DMS53 (cell line): ENCODE results near the gene ETDB.
A peak's percentile ranks its signal among the peaks of the same experiment; 100 is the strongest.
"Not testable (repeated sequence)": the region's sequence is repeated elsewhere in the genome, so short reads cannot be mapped to it uniquely, and the experiment has no call there.

Source experiments
- DNase-seq: peaks from one replicate; lab custom pipeline; 2025; lab: John Stamatoyannopoulos, UW

Gene ETDB

DNA sequence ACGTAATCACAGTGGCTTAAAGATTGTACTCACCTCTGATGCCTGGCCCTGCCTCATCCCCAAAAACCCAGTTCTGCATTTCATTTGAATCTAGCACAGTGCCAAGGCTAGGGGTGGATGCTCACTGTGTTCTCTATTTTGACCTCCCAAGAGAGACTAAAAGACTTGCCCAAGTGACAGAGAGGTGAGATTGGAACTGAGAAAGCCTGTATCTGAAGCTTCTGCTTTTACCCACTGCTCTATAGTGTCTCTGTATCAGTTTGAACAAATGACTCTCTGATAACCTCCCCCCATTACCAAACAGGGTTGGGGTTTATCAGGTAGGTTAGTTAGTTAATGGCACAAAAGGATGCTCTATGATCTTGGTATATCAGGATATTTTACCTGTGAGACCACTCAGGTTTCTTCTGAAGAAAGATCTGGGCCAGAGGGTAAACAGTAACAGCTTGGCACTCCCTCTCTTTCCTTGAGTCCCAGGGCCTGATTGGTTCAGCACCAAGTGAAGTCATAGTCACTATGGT lies at the start of gene ETDB:
Gene ETDB (minus strand): TSS at position 471 of the 521 bp plus-strand sequence. CDS start 1,265 bp downstream, outside the sequence.
- not testable (repeated sequence) for DNase-seq

DNA sequence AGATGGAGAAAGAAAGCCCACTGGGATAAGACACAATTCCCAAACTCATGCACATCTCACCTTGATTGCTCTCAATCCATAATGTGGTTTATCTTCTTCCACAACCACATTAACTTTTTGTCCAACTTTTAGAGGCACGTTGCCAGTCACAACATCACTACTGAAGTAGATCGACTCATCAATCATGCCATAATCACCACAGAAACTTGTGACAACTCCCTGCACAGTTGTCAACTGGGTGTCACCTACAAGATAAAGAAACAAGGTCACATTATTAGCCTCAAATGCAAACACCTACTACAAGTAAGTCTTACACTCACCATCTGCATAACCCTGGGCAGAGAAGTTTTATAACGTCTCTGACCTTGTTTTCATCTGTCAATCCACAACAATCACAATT lies 49.2 kb upstream of the ETDB start:
- not testable (repeated sequence) for DNase-seq

DNA sequence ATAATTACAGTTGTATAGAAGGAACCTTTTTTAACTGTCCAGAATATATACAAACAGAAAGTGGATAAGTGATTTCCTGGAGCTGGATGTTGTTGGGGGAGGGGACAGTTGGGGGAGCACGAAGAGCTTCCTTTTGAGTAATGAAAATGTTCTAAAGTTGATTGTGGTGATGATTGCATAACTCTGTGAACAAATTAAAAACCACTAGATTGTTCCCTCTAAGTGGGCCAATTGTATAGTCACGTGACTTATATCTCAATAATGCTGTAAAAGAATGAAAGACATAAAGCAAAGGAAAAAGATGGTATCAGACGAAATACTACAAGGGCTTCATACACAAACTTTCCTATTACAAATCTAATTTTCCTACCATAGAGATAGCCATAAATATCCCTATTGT lies 48.2 kb upstream of the ETDB start:
- DNase-seq = no peak

DNA sequence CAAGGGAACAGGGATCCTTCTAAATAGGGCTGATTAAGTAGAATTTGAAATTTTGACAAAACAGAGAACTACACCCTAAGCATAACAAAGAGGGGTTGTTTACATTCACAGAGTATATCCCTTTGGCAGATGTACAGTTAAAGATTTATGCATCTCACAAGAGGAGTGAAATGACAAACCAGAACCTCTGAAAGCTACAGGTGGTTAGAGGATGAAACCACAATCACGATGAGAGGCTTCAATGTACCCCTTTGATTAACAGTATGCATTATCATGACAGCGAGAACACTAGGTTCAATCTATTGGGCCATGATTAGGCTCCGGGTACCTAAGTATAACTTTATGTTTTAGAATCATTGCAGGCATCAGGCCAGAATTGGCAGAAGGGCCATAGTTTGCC lies 34.4 kb upstream of the ETDB start:
- not testable (repeated sequence) for DNase-seq

DNA sequence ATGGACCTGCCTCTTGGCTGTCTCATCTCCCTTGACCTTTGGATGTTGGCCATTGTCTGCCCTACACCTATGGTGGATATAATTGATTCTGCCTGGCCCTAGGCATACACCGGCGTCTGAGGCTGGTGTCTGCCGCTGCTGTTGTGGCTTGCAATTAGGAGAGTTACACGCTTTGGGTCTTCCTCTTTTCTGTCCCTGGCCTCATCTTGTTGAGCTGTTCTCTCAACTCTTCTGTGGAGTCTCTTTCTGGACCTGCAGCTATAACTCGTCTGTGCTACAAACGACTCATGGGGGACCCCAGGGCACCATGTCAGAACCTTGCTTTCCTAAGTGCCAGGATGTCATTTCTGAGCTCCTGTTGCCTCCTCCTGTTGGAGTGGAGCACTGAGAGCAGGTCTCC lies 5.8 kb upstream of the ETDB start:
- not testable (repeated sequence) for DNase-seq

DNA sequence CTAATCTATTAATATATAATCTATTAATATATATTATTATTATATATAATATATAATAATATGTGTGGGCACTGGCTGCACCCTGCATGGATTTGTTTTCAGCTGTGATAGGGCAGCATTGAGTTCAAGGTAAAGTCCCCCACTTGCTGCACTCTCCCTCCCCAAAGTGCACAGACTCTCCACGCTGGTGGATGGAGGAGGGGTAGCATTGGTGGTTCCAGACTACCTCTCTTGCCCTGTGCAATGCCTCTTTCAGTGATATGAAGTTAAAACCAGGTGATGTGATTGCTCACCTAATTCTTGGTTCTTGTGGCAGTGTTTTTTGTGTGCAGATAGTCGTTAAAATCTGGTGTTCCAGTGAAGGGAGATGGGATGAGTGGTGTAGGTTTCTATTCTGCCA lies 4.3 kb downstream of the ETDB start:
- DNase-seq = not testable (repeated sequence)

DNA sequence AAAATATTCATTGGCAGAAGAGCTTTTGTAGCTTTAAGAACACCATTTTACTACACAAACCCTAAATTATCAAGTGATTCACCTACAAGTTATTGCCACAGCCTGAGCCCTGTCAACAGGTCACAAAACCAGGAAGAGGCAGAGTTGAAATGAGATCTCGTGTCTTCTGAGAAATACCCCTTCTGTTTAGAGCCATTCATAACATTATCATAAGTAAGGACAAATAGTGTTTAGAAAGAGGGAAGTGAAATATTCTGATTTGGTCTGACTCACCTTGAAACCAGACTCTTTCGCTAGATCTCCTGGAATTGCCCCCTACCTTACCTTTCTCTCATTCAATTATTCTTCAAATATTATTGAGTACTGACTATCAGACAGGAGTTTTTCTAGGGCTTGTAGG lies 5.9 kb downstream of the ETDB start:
- no peak for DNase-seq

DNA sequence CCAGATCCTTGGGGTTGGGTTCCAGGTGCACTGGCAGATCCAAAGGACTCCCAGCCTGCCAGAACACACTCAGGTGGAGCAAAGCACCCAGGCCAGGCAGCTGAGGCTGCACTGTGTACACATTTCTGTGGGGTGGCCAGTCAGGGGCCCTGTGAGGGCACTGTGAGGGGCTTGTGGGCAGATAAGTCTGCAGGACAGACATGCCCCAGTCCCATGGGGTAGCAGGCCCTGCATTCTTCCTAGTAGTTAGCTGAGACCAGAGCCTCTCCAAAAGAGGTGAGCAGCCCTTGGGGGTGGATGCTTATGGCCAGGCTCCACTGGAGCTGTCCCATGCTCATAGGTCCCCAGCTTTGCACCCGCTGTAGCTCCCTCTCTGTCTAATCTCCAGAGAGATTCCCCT lies 7.6 kb downstream of the ETDB start:
- DNase-seq = no peak

DNA sequence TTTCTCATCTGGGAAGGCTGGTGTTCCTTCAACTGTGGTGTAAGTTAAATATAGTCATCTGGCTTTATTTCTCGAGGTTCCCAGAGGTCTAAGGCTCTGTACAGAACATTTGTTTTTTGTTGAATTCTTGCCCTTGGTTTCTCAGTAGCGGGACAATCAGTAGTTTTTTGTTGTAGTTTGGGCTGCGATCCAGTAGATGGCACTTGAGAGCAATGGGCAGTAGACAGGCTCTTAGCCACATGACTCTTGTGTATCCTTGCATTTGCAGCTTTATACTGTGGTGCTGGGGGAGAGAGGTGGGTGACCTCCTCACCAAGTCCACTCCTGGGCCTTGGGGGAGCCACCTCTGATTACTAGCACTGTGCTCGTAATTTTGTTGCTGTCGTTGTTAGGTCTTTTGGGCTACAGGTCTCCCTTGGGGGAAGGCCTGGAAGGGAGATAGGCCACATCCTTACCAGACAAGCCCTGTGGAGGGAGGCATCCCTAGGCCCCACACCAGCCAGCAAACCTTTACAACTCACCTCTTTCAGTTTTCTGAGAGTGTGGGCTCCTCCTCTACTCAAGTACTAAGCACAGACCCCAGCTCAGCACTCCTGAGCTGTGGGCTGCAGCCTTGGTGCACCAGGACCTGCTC lies 8.1 kb downstream of the ETDB start:
- peak; percentile 62 for DNase-seq

DNA sequence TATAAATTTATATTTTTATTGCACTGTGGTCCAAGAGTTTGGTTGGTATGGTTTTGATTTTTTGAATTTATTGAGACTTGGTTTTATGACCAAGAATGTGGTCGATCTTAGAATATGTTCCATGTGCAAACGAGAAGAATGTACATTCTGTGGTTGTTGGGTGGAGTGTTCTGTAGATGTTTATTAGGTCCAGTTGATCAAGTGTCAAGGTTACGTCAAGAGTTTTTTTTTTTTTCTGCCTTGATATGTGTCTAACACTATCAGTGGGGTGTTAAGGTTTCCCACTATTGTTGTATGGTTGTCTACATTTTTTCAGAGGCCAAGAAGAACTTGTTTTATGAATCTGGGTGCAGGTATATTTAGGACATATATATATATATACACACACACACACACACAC lies 10.8 kb downstream of the ETDB start:
- DNase-seq = no peak

DNA sequence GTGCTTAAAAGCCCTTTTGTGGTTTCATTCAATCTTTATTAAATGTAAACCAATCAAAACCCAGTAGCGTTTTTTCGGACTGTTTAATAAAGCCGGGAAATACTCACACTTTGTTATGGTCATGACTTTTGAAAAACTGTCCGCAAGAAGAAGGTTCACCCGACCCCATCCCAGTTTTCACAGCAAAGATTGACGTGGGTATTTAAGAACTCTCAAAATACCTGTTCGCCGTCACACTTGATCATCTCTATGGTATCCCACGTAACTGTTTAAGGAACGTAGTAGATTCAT lies 20.9 kb downstream of the ETDB start:
- DNase-seq = no peak

DNA sequence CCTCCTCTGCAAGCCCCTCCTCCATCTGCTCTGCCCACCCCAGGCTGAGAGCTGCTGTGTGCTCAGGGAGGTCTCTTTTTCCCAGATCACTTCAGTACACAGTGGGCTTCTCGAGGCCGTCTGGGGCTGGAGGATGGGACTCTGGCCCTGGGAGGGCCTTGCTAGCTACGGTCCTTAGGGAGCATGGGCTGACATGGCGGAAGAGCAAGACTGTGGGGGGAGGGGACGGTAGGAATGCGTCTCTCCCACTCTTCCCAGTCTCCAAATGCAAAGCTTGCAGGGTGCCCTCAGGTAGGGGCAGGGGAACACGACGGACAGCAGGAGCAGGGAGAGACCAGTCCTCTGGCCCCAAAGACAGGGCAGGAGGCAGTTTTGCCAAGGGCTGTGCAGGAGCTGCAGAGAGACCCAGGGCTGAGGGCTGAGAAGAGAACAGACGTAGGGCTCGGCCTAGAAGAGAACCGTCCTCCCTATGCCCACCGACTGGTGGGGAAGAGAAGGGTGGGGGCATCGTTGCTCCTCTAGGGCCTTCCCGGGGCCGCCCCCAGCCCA lies 23.1 kb downstream of the ETDB start:
- DNase-seq = not testable (repeated sequence)

DNA sequence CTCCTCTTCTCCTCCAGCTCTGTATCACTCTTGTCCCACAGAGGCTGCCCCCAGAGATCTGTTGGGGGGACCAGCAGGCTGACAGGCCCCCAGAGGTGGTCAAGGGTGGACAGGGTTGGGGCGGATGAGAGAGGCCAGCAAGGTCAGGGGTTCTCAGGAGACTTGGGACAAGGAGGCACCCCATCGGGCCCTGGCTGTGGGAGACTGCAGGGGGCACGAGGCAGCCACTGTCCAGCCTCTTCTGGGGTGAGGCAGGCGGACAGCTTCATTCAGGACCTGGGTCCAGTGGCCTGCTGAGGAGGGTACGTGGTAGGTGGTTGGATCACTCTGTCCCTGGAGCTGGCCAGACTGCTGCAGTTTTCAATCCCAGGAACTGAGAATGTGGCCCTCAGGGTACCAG lies 24.6 kb downstream of the ETDB start:
- no peak for DNase-seq

DNA sequence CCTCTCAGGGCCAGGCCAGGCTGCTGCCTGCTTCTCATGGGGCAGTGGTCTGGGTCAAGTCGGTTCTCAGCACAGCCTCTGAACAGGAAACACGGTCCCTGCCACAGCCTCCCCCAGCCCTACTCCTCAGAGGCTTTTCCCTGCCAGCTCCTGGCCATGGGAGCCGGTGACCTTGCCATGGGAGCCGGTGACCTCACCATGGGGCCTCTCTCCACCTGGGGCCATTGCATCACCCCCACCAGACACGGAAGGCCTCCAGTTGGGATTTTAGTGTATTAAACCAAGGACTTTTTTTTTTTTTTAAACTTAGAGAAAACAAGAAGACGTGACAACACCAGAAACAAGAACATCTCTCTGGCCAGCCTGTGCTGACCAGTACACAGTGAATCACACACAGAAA lies 25.6 kb downstream of the ETDB start:
- DNase-seq = no peak

DNA sequence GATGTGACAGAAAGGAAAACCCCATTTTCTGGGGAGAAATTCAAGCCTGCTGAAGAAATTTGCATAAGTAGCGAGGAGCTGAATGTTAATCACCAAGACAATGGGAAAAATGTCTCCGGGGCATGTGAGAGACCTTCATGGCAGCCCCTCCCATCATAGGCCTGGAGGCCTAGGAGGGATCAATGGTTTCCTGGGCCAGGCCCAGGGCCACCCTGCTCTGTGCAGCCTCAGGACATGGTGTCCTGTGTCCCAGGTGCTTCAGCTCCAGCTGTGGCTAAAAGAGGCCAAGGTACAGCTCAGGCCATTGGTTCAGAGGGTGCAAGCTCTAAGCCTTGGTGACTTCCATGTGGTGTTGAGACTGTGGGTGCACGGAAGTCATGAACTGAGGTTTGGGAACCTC lies 31.2 kb downstream of the ETDB start:
- no peak for DNase-seq

DNA sequence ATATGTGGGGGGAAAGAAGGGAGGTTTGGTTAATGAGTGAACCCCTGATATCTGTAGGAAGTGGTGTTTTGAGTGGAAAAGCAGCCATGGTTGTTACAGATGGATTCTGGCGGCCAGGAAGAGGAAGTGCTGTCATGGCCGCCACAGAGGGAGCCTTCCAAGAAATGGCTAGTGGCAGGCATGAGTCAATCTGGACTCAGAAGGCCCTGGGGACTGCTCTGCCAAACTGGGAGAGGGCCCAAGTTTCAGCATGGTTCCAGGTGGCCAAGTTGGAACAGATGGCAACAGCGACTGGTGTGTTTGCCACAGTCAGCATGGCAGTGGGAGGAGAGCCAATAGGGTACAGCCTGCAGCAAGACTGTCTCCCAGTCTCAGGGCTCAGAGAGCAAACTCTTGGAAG lies 32.5 kb downstream of the ETDB start:
- no peak for DNase-seq

DNA sequence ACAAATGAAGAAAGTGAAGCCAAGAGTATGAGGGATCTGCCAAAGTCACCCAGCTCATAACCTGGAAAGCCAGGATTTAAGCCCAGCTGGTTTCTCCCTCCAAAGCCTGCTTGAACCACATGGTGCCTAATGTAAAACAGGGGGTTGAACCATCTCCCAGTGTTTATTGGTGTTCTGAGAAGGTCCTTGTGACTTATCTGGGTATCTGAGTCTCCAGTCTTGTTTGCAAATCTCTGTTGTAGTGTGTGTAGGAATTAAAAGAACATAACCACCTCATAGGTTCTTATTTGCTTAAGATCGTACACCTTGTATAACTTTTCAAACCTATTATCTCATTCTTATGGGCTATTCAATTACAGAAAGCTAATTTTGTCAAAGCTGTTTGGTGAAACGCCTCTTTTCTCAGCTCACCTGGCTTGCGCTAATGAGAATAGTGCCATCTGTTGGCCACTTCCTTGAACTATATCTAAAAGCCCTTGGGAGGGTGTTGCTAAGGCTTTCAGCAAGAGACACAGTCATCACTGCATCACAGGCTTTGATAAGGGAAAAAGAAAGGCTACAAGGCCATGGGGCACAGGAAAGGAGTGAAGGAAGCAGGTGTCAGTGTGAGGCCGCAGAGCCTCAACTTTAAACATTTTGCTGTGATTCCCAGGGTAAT lies 34.0 kb downstream of the ETDB start:
- DNase-seq = peak; percentile 86

DNA sequence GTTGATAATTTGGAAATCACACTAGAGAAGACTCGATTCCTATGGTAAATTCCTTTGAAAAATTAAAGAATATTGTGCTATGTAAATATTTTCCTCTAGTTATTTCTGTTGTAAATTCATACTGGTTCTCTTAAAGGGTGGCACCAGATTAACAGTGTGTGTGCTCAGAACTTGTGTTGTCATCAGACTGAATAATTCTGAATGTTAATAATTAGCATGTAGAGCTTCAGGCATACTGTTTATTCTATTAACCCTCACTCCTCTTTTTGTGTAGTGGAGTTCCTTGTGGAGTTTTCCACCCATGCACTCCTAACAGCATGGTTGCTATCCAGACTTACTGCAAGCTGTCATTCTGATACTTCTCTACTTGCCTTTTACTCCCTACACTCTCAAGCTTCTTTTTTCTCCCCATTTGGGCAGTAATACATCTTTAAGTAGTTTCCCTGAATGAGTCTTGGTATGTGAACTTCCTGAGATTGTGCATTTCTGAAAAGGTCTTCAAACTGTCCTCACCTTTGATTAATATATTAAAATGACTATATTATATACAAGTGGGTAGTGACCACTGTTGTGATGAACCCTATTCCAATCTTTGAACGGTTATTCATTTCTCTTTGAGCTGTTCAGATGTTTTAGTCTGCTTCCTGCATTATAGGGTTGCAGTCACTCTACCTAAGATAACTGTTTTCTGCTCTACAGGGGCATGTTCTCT lies 38.5 kb downstream of the ETDB start:
- peak; percentile 9 for DNase-seq
